HS-27A (cell line): ENCODE measurements around the gene CMBL.
"Not testable (repeated sequence)": the region's sequence is repeated elsewhere in the genome, so short reads cannot be mapped to it uniquely, and the experiment has no call there.

Experiments used
- DNase-seq: peaks from one replicate; pipeline ENCODE4 v3.0.0-alpha.2; 2012; ENCODE audit warnings: low read depth, missing footprints

CMBL gene

DNA sequence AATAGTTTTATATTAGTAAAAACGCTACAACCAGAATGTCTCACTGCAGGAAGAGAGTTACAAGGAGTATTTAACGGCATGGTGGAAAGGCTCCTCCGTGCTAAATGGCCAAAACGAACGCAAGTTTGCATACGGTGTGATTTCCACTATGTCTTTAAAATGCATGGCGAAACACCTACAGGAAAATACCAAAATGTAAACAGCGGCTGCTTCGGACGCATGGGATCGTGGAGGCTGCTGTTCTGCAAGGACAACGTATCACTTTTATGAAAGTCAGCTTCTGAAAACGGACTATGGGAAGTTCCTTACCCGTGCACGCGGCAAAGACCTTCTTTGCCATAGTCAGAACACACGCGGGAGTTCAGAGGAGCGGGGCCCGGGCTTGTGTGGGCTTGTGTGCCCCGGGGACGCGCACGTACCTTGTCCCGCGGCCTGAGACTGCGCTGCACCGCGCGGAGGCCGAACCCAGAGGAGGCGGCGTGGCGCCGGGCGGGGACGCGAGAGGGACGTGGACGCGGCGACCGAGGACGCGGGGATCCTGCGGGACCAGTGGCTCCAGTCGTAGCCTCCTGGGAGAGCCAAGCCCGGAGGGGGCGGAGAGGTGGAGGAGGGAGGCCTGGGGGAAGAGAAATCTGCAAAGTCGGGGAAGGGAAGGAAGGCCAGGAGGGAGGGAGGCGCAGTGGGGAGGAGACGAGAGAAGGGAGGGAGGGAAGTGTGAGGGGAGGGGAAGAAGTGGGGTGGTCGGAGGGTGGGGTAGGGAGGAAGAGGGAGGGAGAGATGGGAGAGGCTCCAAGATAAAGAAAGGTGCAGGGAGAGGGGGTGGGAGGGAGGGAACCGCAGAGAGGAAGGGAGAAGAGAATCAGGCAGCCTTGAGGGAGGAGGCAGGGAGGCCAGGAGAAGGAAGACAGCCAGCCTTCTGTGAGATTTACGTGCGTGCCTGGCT, at the start of gene CMBL:
CMBL (minus strand) TSS at position 697 of the 943 bp plus-strand sequence. CDS start 17,140 bp downstream, outside the sequence.
- DNase-seq: no peak

DNA sequence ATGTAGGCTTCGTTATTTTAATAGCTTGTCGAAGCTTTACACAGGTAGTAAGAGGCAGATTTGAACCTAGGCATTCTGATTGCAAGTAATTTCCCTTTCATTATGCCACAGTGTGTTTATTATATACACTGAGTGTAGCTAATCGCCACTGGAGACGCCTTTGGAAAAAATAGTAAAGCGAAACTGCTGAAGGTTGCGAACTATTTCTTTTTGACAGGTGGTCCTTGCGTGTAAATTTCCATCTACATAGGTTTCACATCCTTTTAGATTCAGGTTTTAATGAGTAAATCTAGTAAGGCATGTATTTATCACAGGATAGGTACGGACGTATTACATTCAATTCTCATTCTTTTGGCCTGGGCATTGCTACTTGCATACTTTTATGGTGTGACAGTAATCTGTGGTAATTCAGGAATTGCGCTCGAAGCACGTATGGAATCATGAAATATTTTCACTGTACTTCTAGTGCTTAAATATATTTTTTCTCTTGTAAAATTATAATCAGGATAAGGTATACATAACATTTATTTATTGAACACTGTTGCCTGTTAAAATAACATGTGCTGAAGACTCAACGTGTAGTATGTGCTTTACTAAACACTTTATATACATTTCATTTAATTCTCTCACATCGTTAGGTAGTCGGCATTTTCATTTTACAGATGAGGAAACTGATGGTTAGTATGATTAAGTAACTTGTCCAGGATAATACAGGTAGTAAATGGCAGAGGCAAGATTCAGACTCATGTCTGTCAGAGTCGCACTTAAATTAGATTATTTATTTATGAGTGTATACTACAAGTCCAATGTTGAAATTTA, 47.6 kb upstream of the CMBL start:
- DNase-seq: no peak

DNA sequence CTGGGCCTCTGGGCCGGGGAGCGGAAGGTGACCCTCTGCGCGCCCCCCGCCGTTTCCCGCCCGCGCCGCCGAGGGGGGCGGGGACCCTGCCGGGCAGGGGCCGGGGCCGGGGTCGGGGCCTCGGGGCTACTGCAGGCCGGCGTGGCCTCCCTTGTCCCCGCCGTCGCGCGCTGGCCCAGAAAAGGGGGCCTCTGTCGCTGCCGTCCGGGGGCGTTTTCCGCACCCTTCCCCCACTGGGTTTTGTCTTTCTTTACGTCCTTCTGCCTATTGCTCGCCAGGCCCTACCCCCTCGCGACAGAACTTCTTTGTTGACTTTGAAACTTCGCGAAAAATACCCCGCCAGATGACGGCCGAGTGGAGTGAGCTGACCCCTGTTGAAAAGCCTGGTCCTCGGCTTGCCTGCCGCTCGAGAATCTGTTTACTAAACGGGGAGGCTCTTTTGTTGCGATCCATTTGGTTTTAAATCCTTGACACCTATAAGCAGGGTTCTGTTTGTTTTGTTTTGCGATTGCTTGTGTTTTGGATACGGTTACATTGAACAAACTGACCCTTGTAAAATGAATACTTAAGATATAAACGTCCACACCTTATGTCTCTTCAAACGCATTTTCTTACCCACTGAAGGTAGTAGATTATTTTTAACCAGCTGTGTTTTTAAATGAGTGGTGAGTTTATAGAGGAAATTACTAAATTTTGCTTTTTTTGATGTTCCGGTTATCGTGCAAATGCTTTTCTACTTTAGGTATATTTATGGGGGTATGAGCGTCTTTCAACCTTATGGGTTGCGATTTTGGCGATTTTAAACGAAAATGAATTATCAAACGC, 46.6 kb upstream of the CMBL start:
- DNase-seq: no peak

DNA sequence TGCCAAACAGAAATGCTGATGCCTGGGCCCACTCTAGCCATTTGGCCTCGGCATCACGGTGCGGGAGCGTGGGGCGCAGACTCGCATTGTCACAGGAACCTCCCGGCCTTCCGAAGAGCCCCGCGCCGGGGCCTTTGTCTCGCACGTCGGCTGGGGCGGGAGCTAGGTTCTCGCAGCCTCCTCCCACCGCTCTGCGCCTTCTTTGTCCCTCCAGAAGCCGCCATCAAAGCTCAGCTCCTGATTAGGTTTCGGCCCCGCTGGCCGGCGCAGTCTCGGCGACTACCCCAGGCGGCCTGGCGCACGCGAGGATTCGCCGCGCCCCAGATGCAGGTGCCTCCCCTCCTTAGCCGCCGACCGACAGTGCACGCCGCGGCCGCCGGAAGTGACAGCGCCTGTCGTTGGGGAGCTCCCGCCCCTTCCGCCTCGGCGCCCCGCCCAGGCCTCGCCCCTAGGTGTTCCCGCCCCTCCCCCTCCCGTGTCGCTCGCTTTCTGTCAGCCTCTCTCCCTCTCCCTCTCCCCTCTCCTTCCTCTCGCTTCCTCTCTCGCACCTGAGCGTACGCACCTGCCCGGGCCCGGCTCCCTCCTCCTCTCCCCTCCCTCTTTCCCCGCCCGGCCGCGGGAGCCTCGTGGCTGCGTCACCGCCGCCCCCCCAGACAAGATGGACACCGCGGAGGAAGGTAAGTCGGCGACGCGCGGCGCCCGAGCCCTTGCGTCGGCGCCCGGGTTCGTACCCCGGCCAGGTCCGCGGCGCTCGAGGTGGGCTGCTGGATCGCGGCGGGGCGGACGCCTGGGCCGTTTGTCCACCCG, 45.7 kb upstream of the CMBL start, which contains the start of gene MARCHF6:
MARCHF6 (plus strand) TSS at position 455 of the 807 bp plus-strand sequence; CDS start at position 659, 204 bp downstream.
- peak; percentile 57 for DNase-seq

DNA sequence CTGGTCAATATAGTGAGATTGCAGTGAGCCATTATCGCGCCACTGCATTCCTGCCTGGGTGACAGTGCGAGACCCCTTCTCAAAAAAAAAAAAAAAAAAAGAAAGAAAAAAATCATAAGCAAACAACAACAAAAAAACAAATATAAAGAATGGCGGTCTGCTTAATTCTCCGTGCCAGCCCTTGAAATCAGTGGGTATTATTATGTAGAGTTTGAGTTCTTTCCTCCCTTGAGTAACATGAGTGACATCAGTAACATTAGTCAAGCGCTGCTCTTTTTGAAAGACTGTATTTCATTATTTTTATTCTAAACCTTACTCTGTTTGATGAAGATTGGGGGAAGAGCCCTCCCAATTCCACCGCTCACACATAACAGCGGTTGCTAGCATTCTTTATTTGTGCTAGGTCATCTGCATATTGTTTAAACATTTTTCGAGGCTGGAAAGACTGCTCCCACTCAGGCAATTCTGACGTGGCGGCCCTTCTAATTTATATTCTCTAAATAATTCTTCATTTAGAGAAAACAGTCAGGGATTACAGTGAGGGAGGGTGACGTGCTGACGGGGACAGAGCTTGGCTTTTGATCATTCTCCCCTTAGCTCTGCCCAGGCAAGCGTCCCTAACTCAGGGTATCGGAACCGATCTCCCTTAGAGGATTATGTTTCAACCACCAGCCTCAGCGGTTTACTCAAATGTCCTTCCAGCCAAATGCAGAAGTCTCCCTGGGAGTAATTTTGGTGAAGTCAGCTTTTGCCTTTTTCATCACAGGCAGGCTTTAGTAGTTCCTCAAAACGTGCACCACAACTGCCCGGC, 44.9 kb upstream of the CMBL start:
- no peak for DNase-seq

DNA sequence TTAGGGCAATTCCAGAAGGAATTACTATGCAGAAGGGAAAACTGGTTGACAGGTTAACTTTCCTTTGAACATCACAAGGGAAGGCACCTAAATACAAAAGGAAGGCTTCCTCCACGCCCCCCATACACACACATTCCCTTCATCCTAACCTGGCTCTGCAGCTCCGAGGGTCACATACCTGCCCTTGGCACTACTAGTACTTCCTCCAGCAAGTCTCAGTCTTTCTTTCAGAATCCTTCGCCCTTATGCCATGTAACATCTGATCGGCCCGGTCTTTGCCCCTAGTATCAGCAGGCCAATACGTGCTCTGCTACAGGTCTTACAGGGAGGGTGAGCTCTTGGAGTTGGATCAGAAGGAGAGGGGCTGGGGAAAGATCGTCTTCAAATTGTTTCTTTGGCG, 44.2 kb upstream of the CMBL start:
- no peak for DNase-seq

- DNase-seq: no peak
Measured at GRCh38 chr5:10351199-10351905, 43.6 kb upstream of the CMBL start.

GRCh38 chr5:10348258-10348657, 40.6 kb upstream of the CMBL start:
- no peak for DNase-seq

DNA sequence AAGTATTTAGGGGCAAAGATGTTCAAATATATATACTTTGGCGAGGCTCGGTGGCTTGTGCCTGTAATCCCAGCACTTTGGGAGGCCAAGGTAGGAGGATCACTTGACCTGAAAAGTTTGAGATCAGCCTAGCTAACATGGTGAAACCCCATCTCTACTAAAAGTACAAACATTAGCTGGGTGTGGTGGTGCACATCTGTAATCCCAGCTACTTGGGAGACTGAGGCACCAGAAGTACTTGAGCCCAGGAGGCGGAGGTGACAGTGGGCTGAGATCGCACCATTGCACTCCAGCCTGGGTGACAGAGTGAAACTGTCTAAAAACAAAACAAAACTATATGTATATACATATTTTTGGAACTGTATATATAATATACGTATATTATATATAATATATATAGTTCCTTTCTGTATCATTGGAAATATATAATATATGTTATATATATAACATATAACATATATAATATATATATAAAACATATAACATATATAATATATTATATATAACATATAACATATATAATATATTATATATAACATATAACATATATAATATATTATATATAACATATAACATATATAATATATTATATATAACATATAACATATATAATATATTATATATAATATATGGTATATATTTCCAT, 36.9 kb upstream of the CMBL start:
- not testable (repeated sequence) for DNase-seq

- no peak for DNase-seq
Measured at GRCh38 chr5:10343486-10343885, 35.8 kb upstream of the CMBL start.

DNA sequence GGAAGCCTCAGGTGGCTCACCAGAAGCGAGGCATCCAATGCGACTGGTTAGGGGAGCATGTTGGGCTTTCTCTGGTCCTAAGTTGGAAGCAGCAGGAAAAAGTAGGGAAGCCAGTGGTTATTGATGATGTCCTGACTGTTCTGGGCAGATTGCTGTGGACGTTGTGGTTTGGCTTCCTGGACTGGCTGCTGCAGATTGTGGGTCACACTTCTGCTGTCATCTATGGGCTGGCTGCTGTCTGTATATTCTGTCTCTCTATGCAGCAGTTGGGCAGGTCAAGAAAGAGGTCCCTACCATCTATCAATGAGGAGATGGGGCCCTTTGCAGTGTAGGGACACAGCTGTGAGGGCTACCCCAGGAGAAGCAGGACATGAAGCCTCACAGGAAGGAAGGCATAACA, 32.3 kb upstream of the CMBL start:
- DNase-seq: no peak

- DNase-seq: no peak
Measured at GRCh38 chr5:10339058-10339811, 31.5 kb upstream of the CMBL start.

GRCh38 chr5:10338686-10339057, 31.0 kb upstream of the CMBL start:
- no peak for DNase-seq

DNA sequence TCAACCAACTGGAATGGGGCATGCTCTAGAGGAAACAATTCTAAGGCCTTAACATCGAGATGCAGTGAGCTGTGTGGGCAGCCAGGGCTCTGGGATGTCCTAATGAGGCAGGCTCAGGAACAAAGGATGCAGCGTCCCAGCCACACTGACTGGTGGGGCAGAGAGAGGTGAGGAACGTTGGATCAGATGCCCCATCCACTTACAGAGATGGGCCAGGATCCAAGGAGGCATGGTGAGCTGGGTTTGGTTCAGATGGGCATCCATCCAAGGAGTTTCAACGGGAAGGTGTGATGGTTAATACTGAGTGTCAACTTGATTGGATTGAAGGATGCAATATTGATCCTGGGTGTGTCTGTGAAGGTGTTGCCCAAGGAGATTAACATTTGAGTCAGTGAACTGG, 30.3 kb upstream of the CMBL start:
- no peak for DNase-seq

DNA sequence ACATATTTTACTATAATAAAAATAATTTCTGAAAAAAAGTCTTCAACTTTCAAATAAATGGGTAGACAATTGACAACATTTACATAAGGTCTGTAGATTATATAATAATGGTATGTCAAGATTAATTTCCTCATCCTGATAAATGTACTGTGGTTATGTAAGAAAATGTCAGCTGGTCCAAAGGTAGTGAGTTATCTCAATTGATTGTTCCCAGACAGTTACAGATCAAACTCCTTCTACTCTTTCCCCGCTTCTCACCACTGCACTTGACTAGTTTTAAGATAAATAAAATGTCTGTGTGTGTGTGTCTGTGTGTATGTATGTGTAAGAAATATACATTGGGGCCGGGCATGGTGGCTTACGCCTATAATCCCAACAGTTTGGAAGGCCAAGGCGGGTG, 29.4 kb upstream of the CMBL start:
- DNase-seq: no peak

DNA sequence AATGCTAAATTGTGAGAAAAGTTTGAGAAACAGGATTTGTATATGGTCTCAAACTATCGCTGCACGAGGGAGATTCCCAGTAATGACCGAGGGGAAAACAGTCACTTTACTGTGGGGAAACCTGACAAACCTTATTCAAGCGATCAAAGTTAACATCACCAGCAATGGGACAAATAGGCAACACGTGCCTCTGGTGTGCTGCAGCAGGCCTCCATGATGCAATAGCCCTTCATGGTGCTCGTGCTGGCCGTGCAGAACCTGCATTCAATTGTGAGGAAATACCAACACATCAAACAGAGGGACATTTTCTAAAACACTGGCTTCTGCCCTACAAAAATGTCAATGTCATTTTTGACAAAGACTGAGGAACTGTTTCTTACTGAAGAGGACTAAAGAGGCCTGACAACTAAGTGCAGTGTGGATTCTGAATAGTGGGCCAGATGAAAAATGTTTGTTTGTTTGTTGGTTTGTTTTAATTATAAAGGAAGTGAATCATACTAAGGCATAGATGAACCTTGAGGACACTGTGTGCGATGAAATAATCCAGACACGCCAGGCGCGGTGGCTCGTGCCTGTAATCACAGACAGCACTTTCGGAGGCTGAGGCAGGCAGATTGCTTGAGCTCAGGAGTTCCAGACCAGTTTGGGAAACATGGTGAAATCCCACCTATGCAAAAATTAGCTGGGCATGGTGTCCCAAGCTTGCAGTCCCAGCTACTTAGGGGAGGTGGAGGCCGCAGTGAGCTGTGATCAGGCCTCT, 28.2 kb upstream of the CMBL start:
- no peak for DNase-seq

- no peak for DNase-seq
Measured at GRCh38 chr5:10334831-10335230, 27.1 kb upstream of the CMBL start.
